Fibroblast of the aortic adventitia (primary cell): ENCODE data around the gene CTDSP1. TPM values are rescaled to one million over a fixed set of nuclear protein-coding genes. Genes with fewer than 3 reads are reported as not detected.

Experiments
- DNase-seq: peaks from one replicate; pipeline ENCODE4 v3.0.0-alpha.2; 2010; ENCODE audit warnings: low read depth
- H3K4me3 ChIP-seq: 2 replicates; pipeline ENCODE4 v1.5.1; 2011; ENCODE audit warnings: low read depth, mild to moderate bottlenecking, control low read depth, low read length, moderate library complexity
- CTCF ChIP-seq: IDR thresholded peaks from 2 replicates; pipeline ENCODE4 v1.5.1; 2011; ENCODE audit warnings: mild to moderate bottlenecking, low read length, control low read depth, inconsistent platforms; ENCODE audit not compliant: insufficient read depth
- total RNA-seq: library from RNA; depleted of rRNA; stranded (reverse); fragments of >200 nt; gene quantifications from 2 replicates; pipeline ENCODE4 v1.2.3, GENCODE V29; 2012; ENCODE audit warnings: low replicate concordance

Gene CTDSP1
- total RNA-seq, 1 donor, result 70.4 TPM

GRCh38 chr2:218382785-218383184 is 16.9 kb upstream of the CTDSP1 start:
- no peak for DNase-seq
- no peak for TF ChIP-seq CTCF
- H3K4me3 ChIP-seq, result no peak overlapping the region

DNA sequence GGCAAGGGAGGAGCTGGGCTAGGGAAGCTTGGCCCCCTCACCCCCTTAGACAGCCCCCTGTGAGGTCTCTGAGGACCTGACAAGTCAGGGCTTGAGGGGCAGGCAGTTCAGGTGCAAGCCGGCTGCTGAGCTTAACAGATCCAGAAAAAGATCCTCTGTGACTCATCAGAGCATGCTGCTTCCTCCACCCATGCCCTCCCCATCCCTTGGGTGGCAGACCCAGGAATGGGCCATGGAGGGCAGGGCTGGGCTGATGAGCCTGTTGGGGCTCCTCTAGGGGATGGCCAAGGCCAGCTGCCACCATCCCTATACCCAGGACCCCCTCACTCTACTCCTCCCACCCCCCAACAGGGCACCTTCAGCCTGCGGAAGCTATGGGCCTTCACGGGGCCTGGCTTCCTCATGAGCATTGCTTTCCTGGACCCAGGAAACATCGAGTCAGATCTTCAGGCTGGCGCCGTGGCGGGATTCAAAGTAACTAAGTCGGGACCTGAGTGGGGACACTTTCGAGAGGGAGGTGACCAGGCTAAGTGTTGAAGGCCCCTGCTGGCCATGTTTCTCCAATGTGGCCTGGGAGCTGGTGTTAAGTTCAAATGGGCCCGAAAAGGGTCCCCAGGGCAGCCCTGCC is 15.7 kb upstream of the CTDSP1 start:
- no peak for TF ChIP-seq CTCF
- no peak overlapping the region for H3K4me3 ChIP-seq
- DNase-seq, result no peak

- H3K4me3 ChIP-seq, result no peak overlapping the region
- TF ChIP-seq CTCF, result no peak
- DNase-seq, result no peak
Measured at GRCh38 chr2:218384975-218385374, 14.7 kb upstream of the CTDSP1 start.

DNA sequence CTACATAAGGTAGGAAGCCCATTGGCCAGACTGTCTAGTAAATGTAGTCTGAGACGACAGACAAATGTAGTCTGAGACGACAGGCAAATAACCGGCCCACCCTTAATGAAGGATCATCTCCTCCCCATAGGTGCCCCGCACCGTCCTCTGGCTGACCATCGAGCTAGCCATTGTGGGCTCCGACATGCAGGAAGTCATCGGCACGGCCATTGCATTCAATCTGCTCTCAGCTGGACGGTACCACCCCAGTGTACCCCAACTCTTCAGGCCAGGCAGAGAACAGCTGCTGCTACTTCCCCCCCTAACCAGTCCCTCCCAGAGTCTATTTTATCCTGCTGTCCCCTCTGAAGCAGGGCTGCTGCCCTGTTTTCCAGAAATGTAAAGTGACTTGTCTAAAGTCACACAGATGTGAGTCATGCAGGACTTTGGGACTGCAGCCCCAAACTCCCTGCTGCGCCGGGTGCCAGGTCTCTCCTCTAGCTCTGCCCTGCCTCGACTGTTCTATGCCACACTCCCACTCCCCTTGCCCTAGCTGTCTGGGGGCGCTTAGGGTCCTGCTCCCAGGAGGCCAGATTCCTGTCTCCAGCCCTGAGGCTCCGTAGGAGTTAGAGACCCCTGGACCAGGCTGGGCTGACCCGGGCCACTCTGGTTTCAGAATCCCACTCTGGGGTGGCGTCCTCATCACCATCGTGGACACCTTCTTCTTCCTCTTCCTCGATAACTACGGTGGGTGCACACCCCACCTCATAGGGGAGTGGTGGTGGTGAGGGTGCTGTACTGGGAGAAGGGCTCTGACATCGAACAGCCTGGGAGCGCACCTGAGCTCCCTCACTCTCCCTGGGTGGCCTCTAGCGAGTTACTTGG is 12.9 kb upstream of the CTDSP1 start:
- no peak overlapping the region for H3K4me3 ChIP-seq
- no peak for TF ChIP-seq CTCF
- no peak for DNase-seq

GRCh38 chr2:218387369-218388194 is 12.1 kb upstream of the CTDSP1 start:
- TF ChIP-seq CTCF, result no peak
- peak overlapping the region; percentile 25 for H3K4me3 ChIP-seq
- peak; percentile 55 for DNase-seq

DNA sequence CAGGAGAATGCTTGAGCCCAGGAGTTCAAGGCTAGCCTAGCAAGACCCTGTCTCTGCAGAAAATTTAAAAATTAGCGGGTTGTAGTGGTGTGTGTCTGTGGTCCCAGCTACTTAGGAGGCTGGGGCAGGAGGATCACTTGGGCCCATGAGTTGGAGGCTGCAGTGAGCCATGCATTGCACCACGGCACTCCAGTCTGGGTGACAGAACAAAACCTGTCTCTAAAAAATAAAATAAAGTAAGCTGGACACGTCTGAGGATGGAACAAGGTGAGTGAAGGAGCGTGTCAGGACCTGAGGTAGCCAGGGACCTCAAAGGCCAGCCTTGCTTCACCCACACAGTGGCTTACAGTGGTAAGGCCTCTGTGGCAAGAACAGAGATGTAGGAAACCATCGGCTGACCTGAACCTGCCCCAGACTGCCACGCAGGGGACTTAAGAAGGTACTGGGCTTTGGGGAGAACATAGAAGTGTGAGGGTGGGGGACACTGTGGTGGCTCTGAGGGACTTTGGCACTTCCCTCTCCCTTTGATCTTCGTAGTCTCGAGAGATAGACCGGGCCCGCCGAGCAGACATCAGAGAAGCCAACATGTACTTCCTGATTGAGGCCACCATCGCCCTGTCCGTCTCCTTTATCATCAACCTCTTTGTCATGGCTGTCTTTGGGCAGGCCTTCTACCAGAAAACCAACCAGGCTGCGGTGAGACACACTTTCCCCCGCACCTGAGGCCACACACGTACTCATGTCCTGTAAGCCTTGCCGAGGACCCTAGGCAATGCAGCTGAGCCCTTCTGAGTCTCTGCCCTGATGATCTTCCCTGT is 10.1 kb upstream of the CTDSP1 start:
- no peak overlapping the region for H3K4me3 ChIP-seq
- no peak for TF ChIP-seq CTCF
- DNase-seq, result no peak
